Measurements from ENCODE around the gene ZCCHC2.

Gene ZCCHC2

GRCh38 chr18:62583376-62583775 is 60.6 kb downstream of the ZCCHC2 start:
- no peak for DNase-seq

- DNase-seq: peak; percentile 92
These were observed 61.7 kb downstream of the ZCCHC2 start for GRCh38 chr18:62584241-62585120.

- no peak for DNase-seq
These were observed 62.7 kb downstream of the ZCCHC2 start for GRCh38 chr18:62585274-62586150.

GRCh38 chr18:62586151-62586774 is 63.4 kb downstream of the ZCCHC2 start:
- peak; percentile 74 for DNase-seq

GRCh38 chr18:62586781-62587487 is 64.1 kb downstream of the ZCCHC2 start:
- DNase-seq: no peak

- no peak for DNase-seq
These were observed 64.9 kb downstream of the ZCCHC2 start for GRCh38 chr18:62587689-62588088.

- DNase-seq: no peak
These were observed 65.4 kb downstream of the ZCCHC2 start for GRCh38 chr18:62588217-62588616.

- DNase-seq: no peak
These were observed 68.2 kb downstream of the ZCCHC2 start for GRCh38 chr18:62590799-62591590.

- peak; percentile 12 for DNase-seq
These were observed 73.5 kb downstream of the ZCCHC2 start for GRCh38 chr18:62596145-62597005.

- no peak for DNase-seq
These were observed 79.0 kb downstream of the ZCCHC2 start for GRCh38 chr18:62601871-62602270.

GRCh38 chr18:62602706-62603105 is 79.9 kb downstream of the ZCCHC2 start:
- DNase-seq: no peak

GRCh38 chr18:62603211-62603610 is 80.4 kb downstream of the ZCCHC2 start:
- no peak for DNase-seq

GRCh38 chr18:62603979-62604378 is 81.2 kb downstream of the ZCCHC2 start:
- DNase-seq: no peak

- no peak for DNase-seq
These were observed 82.9 kb downstream of the ZCCHC2 start for GRCh38 chr18:62605685-62606084.

- DNase-seq: no peak
These were observed 83.3 kb downstream of the ZCCHC2 start for GRCh38 chr18:62606106-62606505.

GRCh38 chr18:62607302-62607701 is 84.5 kb downstream of the ZCCHC2 start:
- no peak for DNase-seq

GRCh38 chr18:62607708-62608428 is 85.0 kb downstream of the ZCCHC2 start:
- no peak for DNase-seq

- no peak for DNase-seq
These were observed 86.9 kb downstream of the ZCCHC2 start for GRCh38 chr18:62609764-62610163.

- DNase-seq: no peak
These were observed 87.5 kb downstream of the ZCCHC2 start for GRCh38 chr18:62610351-62610700.

- no peak for DNase-seq
These were observed 88.0 kb downstream of the ZCCHC2 start for GRCh38 chr18:62610701-62611411.

Data from NCI-H510A treated with DMSO at 0.1 percent for 48 hours (cell line).